Stimulated activated naive CD8-positive, alpha-beta T cell treated with anti-CD3 and anti-CD28 coated beads, Interleukin-15, amount 100 ng/mL, for 72 hours (primary cell): ENCODE data around the gene TIMM8A.
"Not testable (repeated sequence)": the region's sequence is repeated elsewhere in the genome, so short reads cannot be mapped to it uniquely, and the experiment has no call there.

Experiments
- ATAC-seq: fragments of 150-1000 bp; cut with Tn5 transposase; 2 replicates; pipeline ENCODE4 v1.10.0; 2021; ENCODE audit warnings: mild to moderate bottlenecking, moderate library complexity
- DNase-seq, 2 donors: peaks; one replicate each; pipeline ENCODE4 v3.0.0; 2021 to 2022
- H3K27ac Mint-ChIP-seq, 2 donors: one replicate each; pipeline ENCODE4 v1.8.0; 2022; ENCODE audit warnings: mild to moderate bottlenecking in 2 of 2, mixed read lengths in 2 of 2, moderate library complexity in 2 of 2
- H3K27me3 Mint-ChIP-seq: one replicate; pipeline ENCODE4 v1.8.0; 2022; ENCODE audit warnings: mixed read lengths
- H3K4me1 Mint-ChIP-seq: one replicate; pipeline ENCODE4 v1.8.0; 2022; ENCODE audit warnings: mild to moderate bottlenecking, mixed read lengths
- H3K4me3 Mint-ChIP-seq, 2 donors: one replicate each; pipeline ENCODE4 v1.8.0; 2022; ENCODE audit warnings: mild to moderate bottlenecking in 2 of 2, mixed read lengths in 2 of 2, moderate library complexity in 1 of 2
- H3K9me3 Mint-ChIP-seq, 2 donors: one replicate each; pipeline ENCODE4 v1.8.0; 2022; ENCODE audit warnings: mixed read lengths in 2 of 2

TIMM8A gene

GRCh38 chrX:101369687-101370086, 21.1 kb upstream of the TIMM8A start:
- no peaks in the 10 kb centered on the region for H3K4me1 Mint-ChIP-seq
- H3K4me3 Mint-ChIP-seq: no peak overlapping the region
- ATAC-seq (no peak), DNase-seq (no peak)
- H3K27me3 Mint-ChIP-seq: peaks cover 7% of the 10 kb centered on the region
- H3K9me3 Mint-ChIP-seq: no peaks in the 10 kb centered on the region
- H3K27ac Mint-ChIP-seq: no peak overlapping the region

DNA sequence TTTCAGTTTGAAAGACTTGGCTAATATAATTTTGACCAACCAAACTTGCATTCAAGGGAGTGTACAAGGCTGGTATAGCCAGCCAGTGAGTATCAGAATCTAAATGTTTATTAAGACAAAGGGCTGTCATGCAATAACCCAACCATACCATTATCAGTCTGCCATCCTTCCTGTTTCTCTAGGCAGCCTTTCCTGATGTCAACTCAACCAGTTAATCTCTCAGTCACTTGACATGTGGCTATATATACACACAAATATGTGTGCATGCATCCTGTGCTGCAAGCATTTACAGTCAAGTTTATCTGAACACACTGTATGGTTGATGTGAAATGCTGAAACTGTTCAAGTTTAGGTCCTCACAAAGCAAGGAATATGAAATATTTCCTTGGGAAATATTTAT, 20.3 kb upstream of the TIMM8A start:
- peaks cover 7% of the 10 kb centered on the region for H3K27me3 Mint-ChIP-seq
- DNase-seq (no peak), ATAC-seq (no peak)
- H3K4me3 Mint-ChIP-seq: no peak overlapping the region
- no peak overlapping the region for H3K27ac Mint-ChIP-seq
- H3K9me3 Mint-ChIP-seq: no peaks in the 10 kb centered on the region
- no peaks in the 10 kb centered on the region for H3K4me1 Mint-ChIP-seq

DNA sequence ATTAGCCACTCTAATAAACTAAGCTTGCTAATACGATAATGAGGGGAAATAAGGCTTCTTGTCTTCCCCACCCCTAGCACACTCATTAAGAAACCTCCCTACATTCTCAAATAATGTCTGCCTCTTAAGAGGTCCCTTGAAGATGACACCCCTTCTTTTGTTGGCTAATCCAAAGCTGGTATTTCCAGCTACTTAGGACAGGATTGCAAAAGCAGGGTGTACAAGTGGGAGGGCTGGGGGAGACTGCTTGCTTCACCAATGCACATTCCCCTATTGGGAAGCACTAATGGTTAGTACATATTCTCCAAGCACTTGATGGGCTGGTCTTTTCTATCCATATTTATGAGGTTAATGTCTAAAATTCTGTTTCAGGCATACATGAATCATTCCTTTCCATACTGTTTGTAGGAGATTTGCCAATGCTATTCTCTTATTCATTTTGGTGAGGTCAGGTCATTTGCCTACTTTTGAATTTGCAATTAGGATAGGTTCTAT, 16.8 kb upstream of the TIMM8A start:
- H3K4me3 Mint-ChIP-seq: no peak overlapping the region
- no peaks in the 10 kb centered on the region for H3K9me3 Mint-ChIP-seq
- ATAC-seq: no peak
- no peak for DNase-seq
- no peaks in the 10 kb centered on the region for H3K4me1 Mint-ChIP-seq
- no peak overlapping the region for H3K27ac Mint-ChIP-seq
- peaks cover 7% of the 10 kb centered on the region for H3K27me3 Mint-ChIP-seq

- Mint-ChIP-seq H3K27me3 (no peaks in the 10 kb centered on the region), H3K9me3 (no peaks in the 10 kb centered on the region), H3K4me1 (peaks cover 5% of the 10 kb centered on the region), H3K27ac (no peak overlapping the region), H3K4me3 (no peak overlapping the region)
- ATAC-seq (no peak), DNase-seq (no peak)
Observed at GRCh38 chrX:101362757-101363156, 14.2 kb upstream of the TIMM8A start.

- no peak overlapping the region for H3K4me3 Mint-ChIP-seq
- no peaks in the 10 kb centered on the region for H3K9me3 Mint-ChIP-seq
Observed at GRCh38 chrX:101362116-101362515, 13.6 kb upstream of the TIMM8A start.

DNA sequence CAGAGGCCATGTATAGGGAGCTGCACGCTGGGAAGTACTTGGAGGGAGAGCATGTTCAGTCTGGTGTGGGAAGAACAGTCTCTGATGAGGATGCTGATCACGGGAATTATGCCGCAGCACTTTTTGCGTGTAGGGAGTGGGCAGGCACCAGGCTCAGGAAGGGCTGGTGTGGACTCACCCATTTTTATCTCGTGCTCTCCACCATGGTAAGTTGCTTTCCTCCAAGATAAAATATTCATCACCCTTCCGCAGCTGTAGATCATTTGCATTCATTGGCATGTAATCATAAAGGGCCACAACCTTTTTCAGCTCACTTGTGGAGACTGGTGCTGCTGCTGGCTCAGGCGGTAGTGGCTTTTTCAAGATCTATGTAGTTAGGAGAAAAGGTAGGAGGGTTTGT, 11.8 kb upstream of the TIMM8A start:
- Mint-ChIP-seq H3K9me3 (no peaks in the 10 kb centered on the region), H3K4me3 (no peak overlapping the region), H3K4me1 (peaks cover 5% of the 10 kb centered on the region), H3K27me3 (no peaks in the 10 kb centered on the region), H3K27ac (no peak overlapping the region)
- no peak for DNase-seq
- ATAC-seq: no peak

More at GRCh38 chrX:101362116-101362515, 13.6 kb upstream of the TIMM8A start:
- no peak overlapping the region for H3K27ac Mint-ChIP-seq
- no peaks in the 10 kb centered on the region for H3K27me3 Mint-ChIP-seq
- peaks cover 5% of the 10 kb centered on the region for H3K4me1 Mint-ChIP-seq
- ATAC-seq (no peak), DNase-seq (no peak)

DNA sequence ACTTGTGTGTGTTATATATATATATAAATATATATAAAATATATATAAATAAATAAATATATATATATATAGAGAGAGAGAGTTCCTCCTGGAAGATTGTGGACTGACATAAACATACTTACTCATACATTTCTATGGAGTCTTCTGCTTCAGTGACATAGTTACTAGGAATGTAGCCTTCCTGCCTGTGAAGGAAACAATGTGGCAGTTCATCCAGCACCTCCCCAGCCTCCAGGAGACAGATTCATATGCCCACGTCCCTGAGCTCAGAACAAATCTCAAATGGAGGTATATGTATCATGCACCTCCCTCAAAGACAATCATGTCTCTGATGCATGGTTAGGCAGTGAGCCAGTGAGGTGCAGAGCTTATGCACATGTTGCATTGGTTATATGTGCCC, 11.4 kb upstream of the TIMM8A start:
- peaks cover 5% of the 10 kb centered on the region for H3K4me1 Mint-ChIP-seq
- H3K27ac Mint-ChIP-seq: no peak overlapping the region
- H3K9me3 Mint-ChIP-seq: no peaks in the 10 kb centered on the region
- ATAC-seq (no peak), DNase-seq (no peak)
- H3K27me3 Mint-ChIP-seq: no peaks in the 10 kb centered on the region
- no peak overlapping the region for H3K4me3 Mint-ChIP-seq

DNA sequence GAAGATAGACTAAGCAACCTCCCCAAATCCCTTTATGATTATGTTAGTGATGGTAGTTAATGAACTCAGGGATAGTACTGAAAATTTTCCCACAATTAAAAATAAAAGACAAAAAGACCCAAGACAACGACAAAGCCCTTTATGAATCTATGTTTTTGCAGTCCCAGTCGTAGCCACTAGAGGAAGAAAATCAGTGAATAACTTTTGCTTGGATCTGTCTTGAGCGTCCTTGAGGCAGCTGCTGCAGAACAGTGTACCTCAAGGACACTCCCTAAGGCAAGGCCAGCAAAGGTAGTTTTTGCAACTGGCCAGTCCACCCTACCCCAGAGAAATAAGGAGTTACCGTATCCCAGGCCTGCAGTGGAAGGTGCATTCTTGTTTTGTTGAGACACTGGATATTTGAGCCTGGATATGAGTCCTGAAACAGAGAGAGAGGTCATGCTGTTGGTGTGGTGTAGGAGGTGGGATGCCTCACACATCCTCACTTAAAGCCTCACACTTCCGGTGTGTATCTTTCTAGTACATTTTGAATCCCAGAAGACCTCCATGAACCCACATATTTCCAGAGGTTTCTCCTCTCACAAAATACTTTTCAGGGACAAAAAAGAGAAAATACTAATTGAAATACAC, 8.7 kb upstream of the TIMM8A start:
- H3K4me1 Mint-ChIP-seq: peaks cover 5% of the 10 kb centered on the region
- no peak overlapping the region for H3K4me3 Mint-ChIP-seq
- H3K27me3 Mint-ChIP-seq: no peaks in the 10 kb centered on the region
- ATAC-seq: no peak
- no peaks in the 10 kb centered on the region for H3K9me3 Mint-ChIP-seq
- no peak for DNase-seq
- H3K27ac Mint-ChIP-seq: no peak overlapping the region

DNA sequence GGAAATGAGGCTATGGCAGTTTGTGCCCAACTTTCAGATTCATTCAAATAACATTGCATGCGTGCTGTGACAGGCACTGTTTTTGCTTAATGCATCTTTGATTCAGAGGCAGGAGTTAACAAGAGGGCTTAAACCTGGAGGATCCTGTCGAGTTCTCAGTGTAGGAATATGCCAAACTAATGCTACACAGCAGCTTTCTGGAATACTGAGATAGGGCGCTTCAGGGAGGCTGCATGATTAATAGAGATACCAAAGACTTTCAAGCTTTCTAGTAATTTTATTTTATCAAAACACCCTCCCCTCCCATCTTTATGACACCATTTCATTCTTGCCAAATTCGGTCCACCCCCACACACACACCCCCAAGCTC, 636 bp upstream of the TIMM8A start:
- Mint-ChIP-seq H3K27me3 (no peaks in the 10 kb centered on the region), H3K4me3 (peak overlapping the region; percentile 91 to 93), H3K9me3 (no peaks in the 10 kb centered on the region), H3K4me1 (peaks cover 10% of the 10 kb centered on the region), H3K27ac (peak overlapping the region; percentile 92 to 94)
- DNase-seq (no peak), ATAC-seq (peak; percentile 21)

GRCh38 chrX:101347859-101348451, 587 bp downstream of the TIMM8A start:
- ATAC-seq (no peak), DNase-seq (no peak)
- peaks cover 14% of the 10 kb centered on the region for H3K4me1 Mint-ChIP-seq
- H3K27ac Mint-ChIP-seq: peak overlapping the region; percentile 93 to 94
- no peaks in the 10 kb centered on the region for H3K27me3 Mint-ChIP-seq
- H3K4me3 Mint-ChIP-seq: peak overlapping the region; percentile 91 to 93
- H3K9me3 Mint-ChIP-seq: no peaks in the 10 kb centered on the region

- Mint-ChIP-seq H3K27ac (no peak overlapping the region), H3K27me3 (no peaks in the 10 kb centered on the region), H3K9me3 (peaks cover 0 to 7% of the 10 kb centered on the region in 2 donors), H3K4me1 (peaks cover 18% of the 10 kb centered on the region), H3K4me3 (no peak overlapping the region)
- ATAC-seq (no peak), DNase-seq (no peak)
Observed at GRCh38 chrX:101337776-101338271, 10.7 kb downstream of the TIMM8A start.

DNA sequence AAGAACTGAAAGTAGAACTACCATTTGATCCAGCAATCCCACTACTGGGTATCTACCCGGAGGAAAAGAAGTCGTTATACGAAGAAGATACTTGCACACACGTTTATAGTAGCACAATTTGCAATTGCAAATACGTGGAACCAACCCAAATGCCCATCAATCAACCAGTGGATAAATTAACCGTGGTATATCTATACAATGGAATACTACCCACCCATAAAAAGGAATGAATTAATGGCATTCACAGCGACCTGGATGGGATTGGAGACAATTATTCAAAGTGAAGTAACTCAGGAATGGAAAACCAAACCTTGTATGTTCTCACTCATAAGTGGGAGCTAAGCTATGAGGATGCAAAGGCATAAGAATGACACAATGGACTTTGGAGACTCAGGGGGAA, 14.2 kb downstream of the TIMM8A start:
- H3K27ac Mint-ChIP-seq, H3K9me3 Mint-ChIP-seq, H3K27me3 Mint-ChIP-seq, ATAC-seq, DNase-seq, H3K4me3 Mint-ChIP-seq: not testable (repeated sequence)
- H3K4me1 Mint-ChIP-seq: peaks cover 24% of the 10 kb centered on the region

GRCh38 chrX:101326600-101326999, 21.9 kb downstream of the TIMM8A start:
- not testable (repeated sequence) for H3K9me3 Mint-ChIP-seq, H3K4me3 Mint-ChIP-seq, DNase-seq, H3K4me1 Mint-ChIP-seq, H3K27ac Mint-ChIP-seq, ATAC-seq, H3K27me3 Mint-ChIP-seq

DNA sequence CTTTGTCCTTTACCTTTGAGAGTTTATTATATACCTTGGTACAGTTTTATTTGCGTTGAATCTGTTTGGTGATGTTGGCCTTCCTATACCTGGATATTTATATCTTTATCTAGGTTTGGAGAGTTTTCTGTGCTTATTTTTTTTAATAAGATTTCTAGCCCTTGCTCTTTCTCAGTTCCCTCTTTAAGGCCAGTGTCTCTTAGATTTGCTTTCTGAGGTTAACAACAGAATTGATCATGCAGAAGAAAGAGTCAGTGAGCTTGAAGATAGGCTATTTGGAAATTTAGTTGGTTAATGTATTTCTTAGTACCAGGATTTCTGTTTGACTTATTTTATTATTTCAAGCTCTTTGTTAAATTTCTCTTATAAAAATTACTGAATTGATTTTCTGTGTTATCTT, 44.8 kb downstream of the TIMM8A start:
- no peak for ATAC-seq
- Mint-ChIP-seq H3K27ac (no peak overlapping the region), H3K27me3 (no peaks in the 10 kb centered on the region), H3K4me1 (no peaks in the 10 kb centered on the region), H3K4me3 (no peak overlapping the region), H3K9me3 (no peaks in the 10 kb centered on the region)
- DNase-seq: no peak
